Measurements from ENCODE around the gene SFI1.

DNA sequence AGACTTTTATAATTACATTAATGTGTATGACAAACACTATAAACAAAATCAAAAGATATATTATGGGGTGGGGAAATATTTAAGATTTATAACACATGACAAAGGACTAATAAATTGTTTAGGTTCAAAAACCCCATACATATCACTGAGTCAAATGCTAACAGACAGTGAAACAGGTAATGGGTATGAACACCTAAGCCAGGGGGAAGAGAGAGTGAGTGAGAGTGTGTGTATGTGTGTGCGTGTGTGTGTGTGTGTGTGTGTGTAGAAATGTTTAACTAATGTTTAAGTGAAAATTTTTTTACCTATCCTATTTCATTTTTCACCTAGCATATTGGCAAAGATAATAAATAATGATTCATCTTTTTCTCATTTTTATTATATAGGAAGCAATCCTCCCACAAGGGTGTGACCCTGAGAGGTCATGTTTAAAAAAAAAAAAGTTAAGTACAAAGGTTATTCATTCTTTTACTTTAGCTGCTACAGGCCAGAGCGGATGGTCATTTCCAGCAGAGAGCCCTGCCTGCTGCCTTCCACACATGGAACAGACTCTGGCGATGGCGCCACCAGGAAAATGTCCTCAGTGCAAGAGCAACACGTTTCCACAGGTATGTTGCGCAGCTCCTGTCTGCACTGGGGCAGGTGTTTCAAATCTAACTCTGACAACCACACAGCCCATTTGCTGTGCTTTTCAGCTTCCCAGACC is 92.8 kb downstream of the SFI1 start:
- TF ChIP-seq, protein P1, sequence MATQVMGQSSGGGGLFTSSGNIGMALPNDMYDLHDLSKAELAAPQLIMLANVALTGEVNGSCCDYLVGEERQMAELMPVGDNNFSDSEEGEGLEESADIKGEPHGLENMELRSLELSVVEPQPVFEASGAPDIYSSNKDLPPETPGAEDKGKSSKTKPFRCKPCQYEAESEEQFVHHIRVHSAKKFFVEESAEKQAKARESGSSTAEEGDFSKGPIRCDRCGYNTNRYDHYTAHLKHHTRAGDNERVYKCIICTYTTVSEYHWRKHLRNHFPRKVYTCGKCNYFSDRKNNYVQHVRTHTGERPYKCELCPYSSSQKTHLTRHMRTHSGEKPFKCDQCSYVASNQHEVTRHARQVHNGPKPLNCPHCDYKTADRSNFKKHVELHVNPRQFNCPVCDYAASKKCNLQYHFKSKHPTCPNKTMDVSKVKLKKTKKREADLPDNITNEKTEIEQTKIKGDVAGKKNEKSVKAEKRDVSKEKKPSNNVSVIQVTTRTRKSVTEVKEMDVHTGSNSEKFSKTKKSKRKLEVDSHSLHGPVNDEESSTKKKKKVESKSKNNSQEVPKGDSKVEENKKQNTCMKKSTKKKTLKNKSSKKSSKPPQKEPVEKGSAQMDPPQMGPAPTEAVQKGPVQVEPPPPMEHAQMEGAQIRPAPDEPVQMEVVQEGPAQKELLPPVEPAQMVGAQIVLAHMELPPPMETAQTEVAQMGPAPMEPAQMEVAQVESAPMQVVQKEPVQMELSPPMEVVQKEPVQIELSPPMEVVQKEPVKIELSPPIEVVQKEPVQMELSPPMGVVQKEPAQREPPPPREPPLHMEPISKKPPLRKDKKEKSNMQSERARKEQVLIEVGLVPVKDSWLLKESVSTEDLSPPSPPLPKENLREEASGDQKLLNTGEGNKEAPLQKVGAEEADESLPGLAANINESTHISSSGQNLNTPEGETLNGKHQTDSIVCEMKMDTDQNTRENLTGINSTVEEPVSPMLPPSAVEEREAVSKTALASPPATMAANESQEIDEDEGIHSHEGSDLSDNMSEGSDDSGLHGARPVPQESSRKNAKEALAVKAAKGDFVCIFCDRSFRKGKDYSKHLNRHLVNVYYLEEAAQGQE (IDR thresholded peaks at IDR 0.05; ENCODE audit: low read depth): no peak
- no peak for TF ChIP-seq SIN3A (IDR thresholded peaks at IDR 0.05; ENCODE audit: low read depth)
- TF ChIP-seq, protein P2, sequence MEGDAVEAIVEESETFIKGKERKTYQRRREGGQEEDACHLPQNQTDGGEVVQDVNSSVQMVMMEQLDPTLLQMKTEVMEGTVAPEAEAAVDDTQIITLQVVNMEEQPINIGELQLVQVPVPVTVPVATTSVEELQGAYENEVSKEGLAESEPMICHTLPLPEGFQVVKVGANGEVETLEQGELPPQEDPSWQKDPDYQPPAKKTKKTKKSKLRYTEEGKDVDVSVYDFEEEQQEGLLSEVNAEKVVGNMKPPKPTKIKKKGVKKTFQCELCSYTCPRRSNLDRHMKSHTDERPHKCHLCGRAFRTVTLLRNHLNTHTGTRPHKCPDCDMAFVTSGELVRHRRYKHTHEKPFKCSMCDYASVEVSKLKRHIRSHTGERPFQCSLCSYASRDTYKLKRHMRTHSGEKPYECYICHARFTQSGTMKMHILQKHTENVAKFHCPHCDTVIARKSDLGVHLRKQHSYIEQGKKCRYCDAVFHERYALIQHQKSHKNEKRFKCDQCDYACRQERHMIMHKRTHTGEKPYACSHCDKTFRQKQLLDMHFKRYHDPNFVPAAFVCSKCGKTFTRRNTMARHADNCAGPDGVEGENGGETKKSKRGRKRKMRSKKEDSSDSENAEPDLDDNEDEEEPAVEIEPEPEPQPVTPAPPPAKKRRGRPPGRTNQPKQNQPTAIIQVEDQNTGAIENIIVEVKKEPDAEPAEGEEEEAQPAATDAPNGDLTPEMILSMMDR (IDR thresholded peaks at IDR 0.05 in 2 of 3, conservative IDR thresholded peaks at IDR 0.05 in 1 of 3; ENCODE audit: borderline replicate concordance in 1 of 3, insufficient read depth in 1 of 3, low read depth in 2 of 3, low read length in 2 of 3): no peak
- no peak for TF ChIP-seq EZH2 (IDR thresholded peaks at IDR 0.05)
- TF ChIP-seq CBX3 (IDR thresholded peaks at IDR 0.05; ENCODE audit: low read depth): no peak
- TF ChIP-seq POLR2A (IDR thresholded peaks at IDR 0.05; ENCODE audit: borderline replicate concordance, extremely low read depth, insufficient read depth, insufficient read length): no peak
- TF ChIP-seq SP1 (IDR thresholded peaks at IDR 0.05; ENCODE audit: low read depth): no peak
- TF ChIP-seq RAD21 (IDR thresholded peaks at IDR 0.05; ENCODE audit: low read depth): no peak
- no peak for TF ChIP-seq ZNF274 (IDR thresholded peaks at IDR 0.05; ENCODE audit: low read depth, low read length)
- TF ChIP-seq JUND (IDR thresholded peaks at IDR 0.05): no peak

Measured in HCT116 (cell line).